ENCODE measurements around the gene FAM20C.
"Not testable (repeated sequence)": the region's sequence is repeated elsewhere in the genome, so short reads cannot be mapped to it uniquely, and the experiment has no call there.

The FAM20C gene

DNA sequence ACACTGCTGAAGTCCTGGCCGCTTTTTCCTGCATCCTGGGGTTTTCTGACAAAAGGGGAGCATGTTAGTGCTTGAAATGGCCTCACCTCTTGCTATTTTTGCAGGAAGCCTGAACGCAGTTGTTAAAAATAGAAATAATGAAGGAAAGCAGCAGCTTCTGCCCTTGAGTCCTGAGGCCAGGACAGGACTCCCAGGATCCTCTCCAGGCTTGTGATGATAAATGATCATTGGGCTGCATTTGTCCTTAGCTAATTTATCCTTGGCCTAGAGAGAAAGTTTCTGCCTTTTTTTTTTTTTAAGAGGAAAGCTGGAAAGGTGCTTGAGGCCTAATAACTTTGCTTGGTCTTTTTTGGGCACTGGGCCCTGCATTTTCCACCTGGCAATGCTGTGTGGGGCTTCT, 17.7 kb upstream of the FAM20C start:
- DNase-seq, result no peak

DNA sequence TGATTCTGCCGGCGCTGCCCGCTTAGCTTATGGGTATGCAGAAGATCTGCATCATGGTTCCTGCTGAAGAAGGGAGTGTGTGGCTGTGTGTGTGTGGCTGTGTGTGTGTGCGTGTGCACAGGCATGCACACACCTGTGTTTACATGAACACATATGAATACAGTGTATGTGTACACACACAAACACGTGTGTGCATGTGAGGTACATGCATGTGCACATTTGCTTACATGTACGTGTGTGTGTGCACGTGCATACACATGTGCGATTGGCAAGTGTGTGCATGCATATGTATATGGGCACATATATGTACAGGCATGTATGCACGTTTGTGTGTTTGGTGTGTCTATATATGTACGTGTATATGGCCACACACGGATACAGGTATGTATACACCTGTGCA, 16.4 kb upstream of the FAM20C start:
- no peak for DNase-seq

DNA sequence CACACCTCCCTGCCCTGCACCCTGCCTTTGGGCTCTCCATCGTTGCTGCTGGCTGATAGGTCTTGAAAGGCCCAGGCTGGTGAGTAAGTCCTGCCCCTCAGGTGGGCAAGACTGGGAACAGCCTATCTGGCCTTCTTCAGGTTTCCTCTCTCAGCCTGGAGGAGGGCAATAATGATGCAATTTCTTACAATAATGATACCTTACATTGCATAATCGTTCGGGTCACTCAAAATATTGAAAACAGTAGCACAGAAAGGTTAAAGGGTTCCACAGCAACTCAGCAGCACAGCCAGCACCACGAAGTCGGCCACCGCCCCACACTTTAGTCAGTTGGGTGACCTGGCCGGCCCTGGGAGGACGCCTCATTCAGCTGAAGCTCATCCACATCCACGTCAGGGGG, 16.0 kb upstream of the FAM20C start:
- DNase-seq, result no peak

- DNase-seq, result no peak
These were observed 15.4 kb upstream of the FAM20C start for GRCh38 chr7:176786-177459.

GRCh38 chr7:178444-178843, 13.9 kb upstream of the FAM20C start:
- DNase-seq, result no peak

- no peak for DNase-seq
These were observed 13.1 kb upstream of the FAM20C start for GRCh38 chr7:179209-179681.

DNA sequence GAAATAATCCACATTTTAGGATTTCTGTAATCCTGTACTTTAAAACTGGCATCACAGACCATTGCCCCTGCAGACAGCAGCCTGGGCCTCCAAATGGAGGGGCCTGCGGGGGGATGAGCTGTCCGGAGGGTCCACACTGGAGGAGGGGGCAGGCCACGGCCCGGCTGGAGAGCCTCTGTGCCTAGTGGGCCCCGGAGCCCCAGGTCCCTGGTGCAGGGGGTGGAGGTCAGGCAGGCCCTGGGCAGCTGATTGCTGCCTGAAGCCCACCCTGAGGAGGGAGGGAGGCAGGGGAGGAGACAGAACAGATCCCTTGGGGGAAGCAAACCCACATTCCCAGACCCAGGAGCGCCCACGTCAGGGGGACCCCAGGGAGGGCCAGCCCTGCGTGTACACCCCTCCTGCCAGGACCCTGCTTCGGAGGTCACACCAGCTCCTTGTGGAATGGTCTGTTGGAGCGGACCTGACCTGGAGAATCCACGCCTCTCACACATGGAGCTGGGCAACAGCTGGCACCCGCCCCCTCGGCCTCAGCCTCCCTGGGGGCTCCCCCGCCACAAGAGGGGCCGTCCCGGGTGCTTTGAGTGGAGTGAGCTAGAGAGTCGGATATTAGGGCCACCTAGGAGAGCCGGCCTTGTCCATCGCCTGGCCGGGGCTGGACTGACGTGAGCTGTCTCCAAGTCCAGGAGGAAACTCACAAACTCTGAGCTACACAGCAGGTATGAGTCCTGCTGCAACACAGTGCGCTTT, 12.2 kb upstream of the FAM20C start:
- DNase-seq, result no peak

- DNase-seq, result no peak
These were observed 10.6 kb upstream of the FAM20C start for GRCh38 chr7:181738-182137.

GRCh38 chr7:182502-182901, 9.9 kb upstream of the FAM20C start:
- not testable (repeated sequence) for DNase-seq

DNA sequence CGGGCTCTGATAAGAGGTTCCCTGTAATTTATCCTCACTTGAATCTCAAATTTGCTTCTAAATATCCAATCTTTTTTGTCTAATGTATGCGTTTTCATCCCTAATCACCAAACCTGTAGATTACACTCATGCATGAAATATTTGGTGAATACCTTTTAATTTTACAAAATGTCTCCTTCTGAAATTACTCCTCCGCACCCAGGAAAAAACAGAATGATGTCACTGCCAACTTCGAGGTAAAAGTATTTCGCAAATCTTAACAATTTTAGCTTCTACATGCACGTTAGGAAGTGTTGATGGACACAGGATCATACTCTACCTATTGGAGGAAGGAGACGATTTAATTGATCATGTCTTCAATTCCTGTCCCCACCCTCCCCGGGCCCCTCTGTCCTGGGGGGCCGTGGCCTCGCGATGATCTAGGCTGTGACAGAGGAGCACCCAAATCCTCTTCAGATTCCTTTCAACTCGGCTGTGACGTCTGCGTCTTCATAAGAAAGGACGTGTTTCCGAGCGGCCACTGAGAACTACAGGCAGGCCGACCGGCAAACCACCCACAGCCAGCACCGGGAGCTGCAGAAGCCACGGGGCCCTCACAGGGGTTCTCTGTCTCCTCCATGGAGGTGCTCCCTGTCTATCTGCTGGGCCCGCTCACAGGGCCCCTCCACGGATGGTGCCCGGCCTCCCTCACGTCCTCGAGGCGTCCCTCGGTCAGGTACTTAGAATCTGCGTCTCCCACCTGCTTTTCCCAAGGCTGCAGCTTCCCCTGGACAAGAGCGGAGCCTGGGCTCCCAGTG, 8.7 kb upstream of the FAM20C start:
- no peak for DNase-seq

DNA sequence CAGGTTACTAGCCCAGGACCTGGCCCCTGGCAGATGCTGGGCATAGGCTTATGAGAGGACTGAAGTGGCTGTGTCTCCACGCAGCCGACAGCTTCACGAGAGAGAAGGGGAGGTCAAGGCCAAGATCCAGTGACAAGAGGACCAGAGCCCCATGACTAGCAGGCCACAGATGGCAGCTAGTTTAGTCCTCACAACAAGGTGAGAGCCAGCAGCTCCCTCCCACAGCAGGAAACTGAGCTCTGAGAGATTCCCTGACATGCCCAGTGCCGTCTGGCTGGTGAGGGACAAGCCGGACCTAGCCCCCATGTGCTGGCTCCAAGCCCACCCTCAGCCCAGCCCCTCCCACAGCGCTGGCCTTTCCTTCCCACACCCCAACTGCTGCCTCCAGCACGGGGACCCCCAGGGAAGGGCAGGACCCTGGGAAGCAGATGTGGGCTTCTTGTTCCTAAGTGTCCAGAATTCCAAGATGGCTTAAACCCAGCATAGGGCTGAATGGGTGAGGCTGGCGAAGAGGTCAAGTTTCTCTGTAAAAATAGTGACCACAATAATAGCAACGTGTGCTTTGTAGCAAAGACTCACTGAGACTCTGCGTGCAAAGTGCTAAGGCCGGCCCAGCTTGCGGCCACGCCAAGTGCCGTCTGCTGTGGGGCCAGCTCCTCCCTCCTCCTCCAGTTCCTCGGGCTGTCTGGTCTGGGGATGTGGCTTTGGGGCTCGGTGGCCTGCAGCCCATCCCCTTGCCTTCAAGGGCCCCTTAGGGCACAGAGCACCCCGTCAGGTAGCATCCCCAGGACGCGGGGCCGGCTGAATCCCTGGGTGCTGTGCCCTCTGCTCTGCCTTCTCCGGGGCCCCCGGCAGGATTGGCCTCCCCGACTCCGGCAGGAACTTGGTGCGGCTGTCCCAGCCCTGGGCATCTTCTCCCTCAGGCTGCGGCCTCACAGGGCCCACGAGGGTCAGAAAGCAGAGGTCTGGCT, 7.8 kb upstream of the FAM20C start:
- DNase-seq, result no peak

- no peak for DNase-seq
These were observed 5.8 kb upstream of the FAM20C start for GRCh38 chr7:186516-187113.

- no peak for DNase-seq
These were observed 5.0 kb upstream of the FAM20C start for GRCh38 chr7:187227-187927.

DNA sequence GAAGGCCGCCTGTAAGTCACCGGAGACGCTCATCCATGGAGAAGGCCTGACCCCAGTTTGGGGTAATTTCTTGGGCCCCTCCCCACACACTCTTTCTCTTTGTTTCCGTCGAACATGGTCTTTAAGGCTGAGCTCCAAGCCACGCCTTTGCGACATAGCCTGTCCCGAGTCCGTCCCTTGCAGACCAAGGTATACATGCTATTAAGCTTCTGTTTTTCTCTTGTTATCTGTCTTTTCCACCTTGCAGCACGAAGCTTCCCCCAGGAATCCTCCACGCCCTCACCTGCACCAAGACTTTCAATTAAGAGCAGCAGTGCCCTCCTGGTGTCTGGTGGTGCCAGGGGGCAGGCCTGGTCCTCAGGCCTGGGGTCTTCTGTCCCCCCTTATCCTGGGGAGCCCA, 4.2 kb upstream of the FAM20C start:
- DNase-seq, result no peak

GRCh38 chr7:188727-189500, 3.5 kb upstream of the FAM20C start:
- no peak for DNase-seq

GRCh38 chr7:189719-190118, 2.7 kb upstream of the FAM20C start:
- no peak for DNase-seq

- no peak for DNase-seq
These were observed 2.2 kb upstream of the FAM20C start for GRCh38 chr7:190196-190595.

- peak; percentile 9 for DNase-seq
These were observed 1.0 kb upstream of the FAM20C start for GRCh38 chr7:191105-191980.

DNA sequence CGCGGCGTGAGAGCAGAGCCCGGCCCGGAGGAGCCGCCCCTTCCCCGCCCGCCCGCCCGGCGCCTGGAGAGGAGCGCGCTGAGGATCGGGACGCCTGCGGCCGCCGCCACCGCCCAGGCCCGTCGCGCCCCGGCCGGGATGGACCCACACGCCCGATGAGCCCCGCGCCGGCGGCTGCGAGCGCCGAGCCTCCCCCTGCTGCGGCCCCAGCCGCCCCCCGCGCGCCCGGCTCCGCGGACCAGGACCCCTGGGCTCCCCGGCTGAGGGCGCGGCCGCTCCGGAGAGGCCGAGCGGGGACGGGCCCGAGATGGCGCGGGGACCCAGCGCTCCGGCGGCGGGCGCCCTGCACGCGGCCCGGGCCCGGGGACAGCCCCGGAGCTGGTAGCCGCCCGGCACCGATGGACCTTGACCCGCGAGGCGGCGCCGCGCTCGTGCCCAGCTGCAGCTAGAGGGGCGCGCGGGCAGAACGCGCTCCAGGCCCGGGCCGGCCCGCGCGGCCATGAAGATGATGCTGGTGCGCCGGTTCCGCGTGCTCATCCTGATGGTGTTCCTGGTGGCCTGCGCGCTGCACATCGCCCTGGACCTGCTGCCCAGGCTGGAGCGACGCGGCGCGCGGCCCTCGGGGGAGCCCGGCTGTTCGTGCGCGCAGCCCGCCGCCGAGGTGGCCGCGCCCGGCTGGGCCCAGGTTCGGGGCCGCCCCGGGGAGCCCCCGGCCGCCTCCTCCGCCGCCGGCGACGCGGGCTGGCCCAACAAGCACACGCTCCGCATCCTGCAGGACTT, 520 bp downstream of the FAM20C start:
- no peak for DNase-seq

Data from stimulated activated CD4-positive, alpha-beta T cell treated with anti-CD3 and anti-CD28 coated beads, Interleukin-15, amount 100 ng/mL, for 24 hours (primary cell).